Peyer's patch (tissue), 4 donors: Measurements from ENCODE around the gene NIN.

Source experiments
- CTCF ChIP-seq, 6 experiments: fragments of 450-650 bp in 4 of 6; fragments of 200-600 bp in 2 of 6; sonication (generic) in 1 of 6; IDR thresholded peaks; one replicate each; pipeline ENCODE4 v1.5.1; 2017 to 2019; ENCODE audit warnings: antibody characterized with exemption in 6 of 6, mild to moderate bottlenecking in 3 of 6, moderate library complexity in 1 of 6
- POLR2A ChIP-seq, 2 donors: fragments of 450-650 bp; IDR thresholded peaks; one replicate each; pipeline ENCODE4 v1.5.1; 2017; ENCODE audit warnings: antibody characterized with exemption in 2 of 2, mild to moderate bottlenecking in 2 of 2, moderate library complexity in 2 of 2

GRCh38 chr14:50719911-50720759 lies 110.8 kb downstream of the NIN start:
- no peak for TF ChIP-seq CTCF (IDR thresholded peaks at IDR 0.05)
- TF ChIP-seq POLR2A (IDR thresholded peaks at IDR 0.05): no peak
